GM19025 (cell line): Measurements from ENCODE around the gene SCYL1.

Source experiments
- ATAC-seq: cut with Tn5 transposase; IDR thresholded peaks from one replicate; pipeline ENCODE4 v1.9.1; 2021; ENCODE audit warnings: mild to moderate bottlenecking, low read depth, moderate library complexity; ENCODE audit not compliant: unreplicated experiment

SCYL1 gene

GRCh38 chr11:65551572-65552387 lies 26.9 kb downstream of the SCYL1 start:
- ATAC-seq, result peak; percentile 81

- no peak for ATAC-seq
Measured at GRCh38 chr11:65552388-65552951, 27.6 kb downstream of the SCYL1 start.

- ATAC-seq, result no peak
Measured at GRCh38 chr11:65553301-65554001, 28.6 kb downstream of the SCYL1 start.

DNA sequence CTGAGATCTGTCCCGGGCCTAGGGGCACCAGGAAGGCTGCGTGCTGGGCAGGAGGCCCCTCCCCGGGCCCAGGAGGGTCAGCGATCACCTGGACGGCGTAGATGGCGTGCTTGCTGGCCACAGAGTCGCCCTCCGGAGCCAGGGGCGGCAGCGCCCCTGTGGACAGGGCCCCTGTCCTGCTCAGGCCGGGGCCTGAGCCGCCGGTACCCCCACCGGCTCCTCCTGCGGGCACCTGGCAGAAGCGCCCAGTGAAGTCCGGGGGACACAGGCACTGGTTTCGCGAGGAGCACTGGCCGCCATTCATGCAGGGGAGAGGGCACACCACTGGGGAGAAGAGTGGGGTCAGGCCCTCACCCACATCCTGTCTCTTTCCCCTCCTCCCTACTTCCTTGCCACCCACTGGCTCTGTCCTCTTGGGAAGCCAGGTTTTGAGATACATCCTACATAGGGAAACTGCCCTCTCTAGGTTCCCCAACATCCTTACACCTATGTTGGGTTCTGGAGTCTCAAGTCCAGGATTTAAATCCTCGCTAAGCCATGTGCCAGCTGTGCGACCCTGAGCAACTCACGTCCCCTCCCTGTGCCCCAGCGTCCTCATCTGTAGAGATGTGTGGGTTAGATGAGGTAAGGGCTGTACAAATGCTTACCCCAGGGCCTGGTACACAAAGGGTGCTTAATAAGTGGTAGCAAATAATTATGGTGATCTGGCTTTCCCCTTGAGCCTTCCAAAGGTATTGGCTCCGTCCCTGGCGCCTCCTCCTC lies 29.4 kb downstream of the SCYL1 start:
- no peak for ATAC-seq

GRCh38 chr11:65554842-65555430 lies 30.1 kb downstream of the SCYL1 start:
- ATAC-seq, result no peak

- no peak for ATAC-seq
Measured at GRCh38 chr11:65555693-65556231, 30.9 kb downstream of the SCYL1 start.

- ATAC-seq, result no peak
Measured at GRCh38 chr11:65556470-65557279, 31.8 kb downstream of the SCYL1 start.

- no peak for ATAC-seq
Measured at GRCh38 chr11:65557280-65558001, 32.6 kb downstream of the SCYL1 start.

DNA sequence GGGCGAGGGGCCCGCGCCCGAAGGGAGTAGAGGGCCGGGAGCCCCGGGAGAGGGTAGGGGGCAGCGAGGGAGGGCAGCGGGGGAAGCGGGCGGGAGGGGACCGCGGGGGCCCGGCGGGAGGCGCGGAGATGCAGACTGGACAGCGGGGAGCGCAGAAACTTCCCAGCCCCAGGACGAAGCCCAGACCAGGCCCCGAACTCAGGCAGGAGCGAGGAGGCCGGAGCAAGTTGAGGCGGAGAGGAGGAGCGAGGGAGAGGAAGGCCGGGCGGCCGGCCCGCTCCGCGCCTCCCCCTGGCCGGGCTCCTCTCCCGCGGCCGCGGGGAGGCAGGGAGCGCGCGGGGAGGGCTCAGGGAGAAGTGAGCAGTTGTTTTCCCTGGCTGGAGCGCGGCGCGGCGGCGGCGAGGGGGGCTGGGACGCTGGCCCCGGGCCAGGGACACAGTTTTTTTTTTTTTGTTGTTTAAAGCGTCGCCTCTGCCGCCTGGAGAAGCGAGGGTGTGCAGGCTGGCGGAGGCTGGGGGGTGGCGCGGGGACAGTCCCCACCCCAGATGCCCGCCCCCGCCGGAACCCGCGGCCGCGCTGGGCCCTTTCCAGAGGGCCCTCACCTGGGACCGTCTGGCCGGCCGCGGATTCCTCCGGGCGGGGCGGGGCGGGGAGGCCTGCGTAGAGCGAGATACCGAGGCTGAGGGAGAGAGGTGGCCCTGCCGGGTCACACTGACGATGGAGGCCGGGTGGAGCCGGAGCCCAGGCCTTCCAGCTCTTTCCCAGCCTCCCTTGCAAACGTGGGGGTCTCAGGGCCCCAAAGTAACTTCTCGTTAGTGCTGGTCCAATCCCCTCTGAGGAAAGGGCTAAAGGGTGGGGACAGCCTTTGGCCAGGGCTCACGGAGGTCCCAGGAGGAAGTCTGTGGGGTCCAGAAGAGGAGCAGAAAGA lies 33.4 kb downstream of the SCYL1 start, which contains the start of gene LTBP3:
TSS of gene LTBP3 (minus strand) at position 358 of the 928 bp plus-strand sequence. CDS start 400 bp downstream, outside the sequence.
- ATAC-seq, result no peak

GRCh38 chr11:65558930-65559509 lies 34.1 kb downstream of the SCYL1 start:
- ATAC-seq, result no peak

GRCh38 chr11:65559535-65559934 lies 34.7 kb downstream of the SCYL1 start:
- ATAC-seq, result no peak

- no peak for ATAC-seq
Measured at GRCh38 chr11:65559951-65560537, 35.2 kb downstream of the SCYL1 start.

- ATAC-seq, result no peak
Measured at GRCh38 chr11:65560555-65561418, 35.9 kb downstream of the SCYL1 start.

GRCh38 chr11:65562020-65562419 lies 37.1 kb downstream of the SCYL1 start:
- no peak for ATAC-seq

- ATAC-seq, result no peak
Measured at GRCh38 chr11:65562788-65563187, 37.9 kb downstream of the SCYL1 start.

DNA sequence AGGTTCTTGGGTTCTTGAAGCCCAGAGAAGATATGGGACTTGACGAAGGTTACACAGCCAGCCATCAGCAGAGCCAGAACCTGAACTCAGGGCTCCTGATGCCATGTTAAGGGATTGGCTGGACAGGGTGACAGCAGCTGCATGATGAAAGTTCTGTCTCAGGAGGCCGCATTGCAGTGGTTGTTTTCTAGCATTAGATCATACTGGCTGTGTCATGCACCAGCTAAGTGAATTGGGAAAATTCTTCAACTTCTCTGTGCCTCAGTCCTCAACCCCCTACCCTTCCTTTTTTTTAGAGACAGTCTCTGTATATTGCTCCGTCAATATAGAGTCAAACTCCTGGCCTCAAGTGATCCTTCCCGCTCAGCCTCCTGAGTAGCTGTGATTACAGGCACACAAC lies 38.7 kb downstream of the SCYL1 start:
- no peak for ATAC-seq
